ENCODE data around the gene CDC42.
"Not testable (repeated sequence)": the region's sequence is repeated elsewhere in the genome, so short reads cannot be mapped to it uniquely, and the experiment has no call there.

CDC42 gene

DNA sequence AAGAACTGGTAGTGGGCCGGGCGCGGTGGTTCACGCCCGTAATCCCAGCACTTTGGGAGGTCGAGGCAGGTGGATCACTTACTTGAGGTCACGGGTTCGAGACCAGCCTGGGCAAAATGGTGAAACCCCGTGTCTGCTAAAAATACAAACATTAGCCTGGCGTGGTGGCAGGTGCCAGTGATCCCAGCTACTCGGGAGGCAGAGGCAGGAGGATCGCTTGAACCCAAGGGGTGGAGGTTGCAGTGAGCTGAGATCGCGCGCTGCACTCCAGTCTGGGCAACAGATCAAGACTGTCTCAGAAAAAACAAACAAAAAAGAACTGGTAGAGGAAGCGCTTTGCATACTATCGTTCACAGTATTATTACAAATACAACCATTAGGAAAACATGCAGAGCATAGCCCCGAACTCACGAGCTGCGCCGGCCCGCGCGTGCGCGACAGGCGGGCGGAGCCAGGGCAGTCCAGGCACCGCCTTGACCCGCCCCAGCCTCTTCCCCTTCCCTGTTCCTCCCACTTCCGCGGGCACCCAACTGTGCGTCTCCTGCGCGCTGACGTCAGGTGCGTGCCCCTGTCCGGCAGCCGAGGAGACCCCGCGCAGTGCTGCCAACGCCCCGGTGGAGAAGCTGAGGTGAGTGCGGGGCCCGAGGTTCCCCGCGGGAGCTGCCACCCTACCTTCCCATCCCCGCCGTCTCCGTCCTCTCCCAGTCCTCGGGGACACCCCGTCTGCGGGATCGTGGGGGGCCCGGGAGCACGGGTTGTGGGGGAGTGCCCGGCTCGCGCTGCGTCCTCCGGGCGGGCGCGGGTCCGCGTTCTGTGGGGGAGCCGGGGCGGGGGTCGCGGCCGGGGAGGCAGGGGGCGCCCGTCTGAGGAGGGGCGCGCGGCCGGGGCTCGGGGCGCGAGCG, at the start of gene CDC42:
TSS of gene CDC42 (plus strand) at position 595 of the 902 bp plus-strand sequence. CDS start 25,770 bp downstream, outside the sequence.
- peak; percentile 98 for DNase-seq

DNA sequence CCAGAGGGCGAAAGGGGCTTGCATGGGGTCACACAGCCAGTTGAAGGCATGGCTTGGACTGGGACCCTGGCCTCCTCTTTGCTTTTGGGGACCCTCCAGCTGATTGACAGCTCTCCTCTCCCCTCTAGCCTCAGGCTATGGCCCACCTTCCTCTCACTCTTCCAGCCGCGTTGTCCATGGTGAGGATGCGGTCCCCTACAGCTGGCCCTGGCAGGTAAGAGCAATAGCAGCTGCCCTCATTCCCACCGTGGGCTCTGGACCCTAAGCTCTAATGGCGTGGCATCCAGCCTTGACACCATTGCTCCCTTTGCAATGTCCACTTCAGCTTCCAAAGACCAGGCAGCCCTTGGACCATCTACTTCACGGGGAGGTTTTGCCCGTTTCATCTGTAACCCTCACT, 49.6 kb upstream of the CDC42 start:
- DNase-seq, result not testable (repeated sequence)

DNA sequence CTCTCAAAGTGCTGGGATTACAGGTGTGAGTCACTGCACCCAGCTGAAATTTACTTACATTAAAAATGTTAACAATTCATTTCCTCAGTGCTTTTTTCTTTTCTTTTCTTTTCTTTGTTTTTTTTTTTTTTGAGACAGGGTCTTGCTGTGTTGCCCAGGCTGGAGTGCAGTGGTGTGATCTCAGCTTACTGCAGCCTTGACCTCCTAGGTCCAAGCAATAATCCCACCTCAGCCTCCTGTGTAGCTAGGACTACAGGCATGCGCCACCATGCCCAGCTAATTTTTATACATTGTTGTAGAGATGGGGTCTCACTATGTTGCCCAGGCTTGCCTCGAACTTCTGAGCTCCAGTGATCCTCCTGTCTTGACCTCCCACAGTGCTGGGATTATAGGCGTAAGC, 48.5 kb upstream of the CDC42 start:
- DNase-seq, result not testable (repeated sequence)

DNA sequence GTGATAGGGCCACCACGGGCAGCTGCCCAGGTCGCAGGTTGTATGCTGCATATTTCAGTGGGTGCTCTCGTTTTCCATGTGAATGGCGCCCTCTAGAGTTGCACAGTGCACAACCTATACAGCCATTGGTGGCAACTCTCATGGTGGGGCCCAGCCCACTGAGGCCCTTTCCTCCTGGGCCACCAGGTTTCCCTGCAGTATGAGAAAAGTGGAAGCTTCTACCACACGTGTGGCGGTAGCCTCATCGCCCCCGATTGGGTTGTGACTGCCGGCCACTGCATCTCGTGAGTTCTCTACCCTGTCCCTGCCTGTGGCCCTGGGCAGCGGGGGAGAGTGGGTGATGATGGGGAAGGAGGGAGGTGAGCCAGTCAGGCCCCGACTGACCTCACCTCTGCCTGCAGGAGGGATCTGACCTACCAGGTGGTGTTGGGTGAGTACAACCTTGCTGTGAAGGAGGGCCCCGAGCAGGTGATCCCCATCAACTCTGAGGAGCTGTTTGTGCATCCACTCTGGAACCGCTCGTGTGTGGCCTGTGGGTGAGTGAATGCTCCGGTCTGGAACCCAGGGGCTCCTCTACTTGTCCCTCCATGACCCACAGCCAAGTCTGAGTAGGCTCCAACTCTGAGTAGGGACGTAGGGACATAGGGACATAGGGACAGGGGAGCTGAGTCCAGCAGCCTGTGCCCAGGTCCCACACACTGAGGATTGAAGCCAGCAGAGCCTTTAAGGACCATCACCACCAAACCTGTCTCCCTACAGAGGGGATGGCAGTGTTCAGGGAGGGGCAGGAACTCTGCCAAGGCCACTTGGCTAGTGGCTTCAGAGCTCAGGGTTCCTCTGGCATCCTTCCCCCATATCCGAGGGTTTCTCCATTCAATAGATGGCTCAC, 47.0 kb upstream of the CDC42 start:
- not testable (repeated sequence) for DNase-seq

DNA sequence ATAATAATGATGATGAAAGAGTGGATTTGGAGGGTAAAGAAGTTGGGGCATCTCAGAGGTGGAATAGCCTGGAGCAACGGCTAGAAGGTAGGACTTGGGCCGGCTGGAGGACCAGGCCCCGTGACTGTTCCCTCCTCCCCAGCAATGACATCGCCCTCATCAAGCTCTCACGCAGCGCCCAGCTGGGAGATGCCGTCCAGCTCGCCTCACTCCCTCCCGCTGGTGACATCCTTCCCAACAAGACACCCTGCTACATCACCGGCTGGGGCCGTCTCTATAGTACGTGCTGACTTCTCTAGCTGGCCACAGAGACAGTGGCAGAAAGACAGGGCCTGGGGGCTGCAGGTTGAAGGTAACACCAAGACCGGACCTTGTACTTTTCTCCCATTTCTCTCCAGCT, 45.8 kb upstream of the CDC42 start:
- DNase-seq, result not testable (repeated sequence)

DNA sequence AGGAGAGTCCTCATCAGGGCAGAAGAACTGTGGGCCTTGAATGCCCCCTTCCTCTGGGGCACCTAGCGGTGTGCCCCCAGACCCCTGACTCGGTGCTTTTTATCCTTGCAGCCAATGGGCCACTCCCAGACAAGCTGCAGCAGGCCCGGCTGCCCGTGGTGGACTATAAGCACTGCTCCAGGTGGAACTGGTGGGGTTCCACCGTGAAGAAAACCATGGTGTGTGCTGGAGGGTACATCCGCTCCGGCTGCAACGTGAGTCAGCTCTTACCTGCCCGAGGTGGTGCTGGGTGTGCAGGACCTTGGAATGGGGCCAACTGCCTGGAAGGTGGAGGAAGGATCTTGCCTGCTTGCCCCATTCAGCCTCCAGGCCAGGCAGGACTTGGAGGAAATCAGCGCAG, 45.2 kb upstream of the CDC42 start:
- not testable (repeated sequence) for DNase-seq

DNA sequence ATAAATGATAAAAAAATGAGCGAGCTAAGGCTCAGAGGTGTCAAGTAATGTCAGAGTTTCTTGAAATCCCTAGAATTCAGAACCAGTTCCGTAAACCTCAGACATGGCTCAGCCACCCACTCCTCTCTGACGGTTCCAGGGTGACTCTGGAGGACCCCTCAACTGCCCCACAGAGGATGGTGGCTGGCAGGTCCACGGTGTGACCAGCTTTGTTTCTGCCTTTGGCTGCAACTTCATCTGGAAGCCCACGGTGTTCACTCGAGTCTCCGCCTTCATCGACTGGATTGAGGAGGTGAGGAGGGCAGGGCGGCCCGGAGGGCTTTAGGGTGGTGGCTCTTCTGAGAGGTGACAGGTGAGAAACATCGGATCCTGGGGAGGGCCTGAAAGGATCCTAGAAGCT, 42.9 kb upstream of the CDC42 start:
- DNase-seq, result not testable (repeated sequence)

DNA sequence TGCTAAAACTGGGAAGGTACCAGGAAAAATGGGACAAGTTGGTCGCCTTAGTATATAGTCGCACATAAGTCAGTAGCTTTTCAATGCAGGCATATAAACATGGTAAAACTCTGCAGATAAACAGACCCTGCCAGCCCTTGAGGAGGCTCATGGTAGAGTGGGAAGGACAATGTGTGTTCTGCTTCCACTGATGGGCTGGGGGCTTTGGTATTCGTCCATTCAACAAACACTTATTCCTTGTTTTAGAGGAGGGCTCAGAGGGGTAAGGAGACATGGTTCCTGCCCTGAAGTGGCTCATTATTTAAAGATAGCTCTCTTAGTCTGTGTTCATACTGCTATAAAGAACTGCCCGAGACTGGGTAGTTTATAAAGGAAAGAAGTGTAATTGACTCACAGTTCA, 39.8 kb upstream of the CDC42 start:
- not testable (repeated sequence) for DNase-seq

DNA sequence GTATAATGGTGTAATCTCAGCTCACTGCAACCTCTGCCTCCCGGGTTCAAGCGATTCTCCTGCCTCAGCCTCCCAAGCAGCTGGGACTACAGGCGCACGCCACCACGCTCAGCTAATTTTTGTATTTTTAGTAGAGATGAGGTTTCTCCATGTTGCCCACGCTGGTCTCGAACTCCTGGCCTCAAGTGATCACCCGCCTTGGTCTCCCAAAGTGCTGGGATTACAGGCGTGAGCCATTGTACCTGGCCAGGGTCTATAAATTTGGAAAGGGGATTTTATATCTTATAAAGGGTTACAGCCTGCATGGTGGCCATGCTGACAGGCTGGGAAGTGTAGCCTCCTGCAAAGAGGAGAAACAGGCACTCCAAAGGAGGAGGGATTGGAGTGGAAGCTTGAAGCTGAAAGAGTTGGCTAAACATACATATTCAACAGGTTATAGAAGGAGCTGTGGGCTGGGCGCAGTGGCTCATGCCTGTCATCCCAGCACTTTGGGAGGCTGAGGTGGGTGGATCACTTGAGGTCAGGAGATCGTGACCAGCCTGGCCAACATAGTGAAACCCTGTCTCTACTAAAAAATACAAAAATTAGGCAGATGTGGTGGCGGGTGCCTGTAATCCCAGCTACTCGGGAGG, 37.8 kb upstream of the CDC42 start:
- DNase-seq, result not testable (repeated sequence)

DNA sequence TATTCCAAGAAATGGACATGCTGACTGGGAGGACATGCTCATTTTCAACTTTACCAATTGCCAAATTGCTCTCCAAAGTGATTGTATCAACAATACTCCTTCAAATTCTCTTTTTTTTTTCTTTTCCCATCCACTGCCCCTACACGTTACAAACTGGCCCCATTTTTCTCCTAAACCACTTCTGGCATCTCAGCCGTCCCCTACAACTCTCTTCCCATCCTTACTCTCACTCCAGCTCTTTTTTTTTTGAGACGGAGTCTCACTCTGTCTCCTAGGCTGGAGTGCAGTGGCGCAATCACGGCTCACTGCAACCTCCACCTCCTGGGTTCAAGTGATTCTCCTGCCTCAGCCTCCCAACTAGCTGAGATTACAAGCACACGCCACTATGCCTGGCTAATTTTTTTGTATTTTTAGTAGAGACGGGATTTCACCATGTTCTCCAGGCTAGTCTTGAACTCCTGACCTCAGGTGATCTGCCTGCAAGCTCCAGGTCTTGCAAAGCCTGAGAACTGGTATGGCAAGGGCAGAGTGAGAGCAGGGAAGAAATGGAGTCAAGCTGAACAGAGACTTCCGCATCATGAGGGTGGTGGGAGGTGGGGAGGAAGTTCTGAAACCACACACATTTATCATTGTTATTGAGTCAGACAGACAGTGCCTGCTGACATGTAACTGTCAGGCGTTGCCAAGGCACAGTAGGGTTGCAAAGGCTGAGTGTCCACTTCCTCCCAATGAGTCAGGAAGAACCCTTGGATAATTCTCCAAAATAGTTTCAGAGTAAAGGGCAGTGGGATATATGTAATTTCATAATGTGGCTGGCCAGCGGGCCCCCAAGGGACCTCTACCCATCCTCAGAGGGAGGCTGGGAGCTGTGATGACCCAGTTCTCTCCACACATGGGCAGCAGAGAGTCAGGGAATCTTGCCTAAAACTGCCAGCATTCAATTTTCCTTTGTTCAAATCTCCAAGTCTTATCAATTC, 33.6 kb upstream of the CDC42 start:
- DNase-seq, result peak; percentile 56

DNA sequence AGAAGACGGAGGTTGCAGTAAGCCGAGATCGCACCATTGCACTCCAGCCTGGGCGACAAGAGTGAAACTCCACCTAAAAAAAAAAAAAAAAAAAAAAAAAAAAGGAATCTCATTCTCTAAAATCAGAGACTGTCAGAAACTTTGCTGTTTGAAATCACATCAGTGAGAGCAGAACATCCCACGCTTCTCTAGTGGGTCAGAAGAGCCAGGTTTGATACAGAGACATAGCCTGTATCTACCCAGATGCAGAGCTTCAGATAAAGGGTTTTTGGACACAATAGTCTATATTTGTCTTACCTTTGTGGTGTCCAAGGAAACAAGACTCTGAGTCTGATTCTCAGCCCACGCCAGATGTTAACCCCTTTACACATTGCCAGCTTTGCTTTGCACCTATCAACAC, 31.4 kb upstream of the CDC42 start:
- DNase-seq, result no peak

DNA sequence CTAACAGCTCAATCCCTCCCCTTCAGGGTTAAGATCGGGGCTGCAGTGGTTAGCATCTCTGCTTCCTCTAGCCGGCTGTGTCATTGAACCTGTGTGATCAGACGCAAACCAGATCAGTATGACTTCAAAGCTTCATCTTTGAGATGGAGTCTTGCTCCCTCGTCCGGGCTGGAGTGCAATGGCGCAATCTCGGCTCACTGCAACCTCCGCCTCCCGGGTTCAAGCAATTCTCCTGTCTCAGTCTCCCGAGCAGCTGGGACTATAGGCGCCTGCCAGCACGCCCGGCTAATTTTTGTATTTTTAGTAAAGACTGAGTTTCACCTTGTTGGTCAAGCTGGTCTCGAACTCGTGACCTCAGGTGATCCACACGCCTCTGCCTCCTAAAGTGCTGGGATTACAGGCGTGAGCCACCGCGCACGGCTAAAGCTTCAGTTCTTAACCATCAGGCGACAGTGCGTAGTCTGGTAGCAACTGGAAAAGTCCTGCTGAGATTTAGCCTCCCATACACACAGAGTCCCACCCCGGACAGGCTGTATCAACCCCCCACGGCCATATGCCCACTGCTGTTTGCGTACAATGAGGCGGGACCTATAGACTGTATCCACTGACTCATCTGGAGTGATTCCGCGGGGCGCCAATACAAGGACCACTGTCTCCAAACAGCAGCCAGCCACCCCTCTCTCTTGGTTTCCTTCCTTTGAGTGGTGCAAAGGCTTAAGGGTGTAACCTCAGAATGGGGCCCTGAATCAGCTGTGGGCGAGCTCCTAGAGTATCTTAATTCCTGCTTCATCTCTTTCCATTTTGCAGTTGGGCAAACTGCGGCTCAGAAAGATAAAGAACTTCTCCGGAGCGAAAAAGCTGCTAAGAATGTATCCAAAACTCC, 27.8 kb upstream of the CDC42 start:
- DNase-seq, result peak; percentile 69

DNA sequence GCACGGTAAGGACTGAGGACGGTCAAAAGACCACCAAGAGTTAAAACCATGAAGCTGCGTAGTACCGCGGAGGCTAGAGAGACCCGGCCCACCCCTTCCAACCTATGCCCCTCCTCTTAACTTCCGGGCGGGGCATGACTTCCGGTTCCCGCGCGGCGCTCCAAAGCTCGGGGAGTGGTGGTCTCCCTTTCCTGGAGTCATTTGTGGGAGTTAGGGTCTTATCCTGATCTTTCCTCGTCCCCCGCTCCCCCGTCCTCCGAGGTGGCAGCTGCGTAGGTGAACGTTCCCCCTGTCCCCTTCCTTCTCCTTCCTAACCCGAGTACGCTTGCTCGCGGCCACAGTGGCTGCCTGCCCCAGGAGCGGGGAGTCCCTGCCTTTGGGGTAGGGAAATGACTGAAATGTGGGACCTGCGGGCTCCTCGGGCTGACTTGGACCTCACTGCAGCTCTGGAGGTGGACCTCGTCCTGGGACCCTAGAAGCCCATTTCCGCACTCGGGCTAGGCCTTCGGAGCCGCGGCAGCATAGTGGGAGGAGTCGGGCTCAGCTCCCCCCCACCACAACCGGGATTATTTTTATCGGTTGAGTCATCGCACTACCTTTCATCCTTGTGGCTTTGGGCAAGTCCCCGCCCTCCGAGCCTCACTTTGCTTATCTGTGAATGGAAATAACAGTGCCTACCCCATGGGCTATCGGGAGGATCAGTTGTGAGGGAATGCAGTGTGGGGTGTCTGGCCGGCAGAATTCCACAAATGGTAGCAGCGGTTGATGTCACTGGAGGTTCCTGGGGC, 26.9 kb upstream of the CDC42 start:
- peak; percentile 88 for DNase-seq

DNA sequence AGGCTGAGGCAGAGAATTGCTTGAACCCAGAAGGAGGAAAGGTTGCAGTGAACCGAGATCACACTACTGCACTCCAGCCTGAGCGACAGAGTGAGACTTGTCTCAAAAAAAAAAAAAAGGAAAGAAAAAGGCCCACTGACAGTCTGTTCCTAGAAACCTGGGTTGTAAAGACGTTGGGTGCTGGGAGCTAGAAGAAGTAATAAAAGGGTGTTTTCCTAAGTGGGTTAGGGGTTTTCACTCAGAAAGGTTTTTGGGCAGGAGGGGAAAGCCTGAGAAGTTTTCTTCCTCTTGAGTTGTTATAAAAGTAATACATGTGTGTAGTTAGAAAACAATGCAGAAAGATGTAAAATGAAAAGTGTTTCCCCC, 25.6 kb upstream of the CDC42 start:
- no peak for DNase-seq

DNA sequence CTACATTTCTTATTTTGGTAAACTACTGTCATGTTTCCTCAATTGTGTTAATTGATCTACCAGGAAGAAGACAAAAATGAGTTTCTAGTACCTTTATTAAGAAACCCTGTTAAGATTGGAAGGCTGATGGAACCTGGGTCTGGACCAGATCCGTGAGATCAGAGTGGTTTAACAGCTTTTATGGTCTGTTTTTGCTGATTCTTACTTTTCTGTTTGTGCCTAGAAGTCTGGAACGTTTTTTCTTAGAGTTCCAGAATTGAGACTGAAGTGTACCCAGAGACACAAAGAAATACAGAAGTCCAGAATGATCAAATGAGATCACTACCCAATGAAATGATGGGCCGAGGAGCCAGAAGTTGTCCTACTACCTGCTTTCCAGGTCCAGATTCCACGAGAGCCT, 22.5 kb upstream of the CDC42 start:
- no peak for DNase-seq

DNA sequence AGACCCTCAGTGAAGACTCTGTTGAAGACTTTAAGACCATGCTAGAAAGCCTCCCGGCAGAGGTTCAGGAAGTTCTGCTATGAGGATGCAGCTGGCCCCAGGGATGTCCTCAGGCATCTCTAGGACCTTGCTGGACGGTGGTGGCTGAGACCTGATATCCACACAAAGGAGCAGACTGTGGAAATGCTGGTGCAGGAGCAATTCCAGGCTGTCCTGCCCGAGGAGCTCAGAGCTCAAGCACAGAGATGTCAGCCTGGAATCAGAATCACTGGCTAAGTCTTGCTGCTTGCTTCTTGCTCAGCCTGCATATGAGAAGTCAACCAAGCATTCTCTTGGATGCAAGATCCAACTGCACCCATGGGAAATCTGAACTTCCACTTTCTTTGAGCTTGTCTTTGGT, 22.0 kb upstream of the CDC42 start:
- DNase-seq, result no peak

DNA sequence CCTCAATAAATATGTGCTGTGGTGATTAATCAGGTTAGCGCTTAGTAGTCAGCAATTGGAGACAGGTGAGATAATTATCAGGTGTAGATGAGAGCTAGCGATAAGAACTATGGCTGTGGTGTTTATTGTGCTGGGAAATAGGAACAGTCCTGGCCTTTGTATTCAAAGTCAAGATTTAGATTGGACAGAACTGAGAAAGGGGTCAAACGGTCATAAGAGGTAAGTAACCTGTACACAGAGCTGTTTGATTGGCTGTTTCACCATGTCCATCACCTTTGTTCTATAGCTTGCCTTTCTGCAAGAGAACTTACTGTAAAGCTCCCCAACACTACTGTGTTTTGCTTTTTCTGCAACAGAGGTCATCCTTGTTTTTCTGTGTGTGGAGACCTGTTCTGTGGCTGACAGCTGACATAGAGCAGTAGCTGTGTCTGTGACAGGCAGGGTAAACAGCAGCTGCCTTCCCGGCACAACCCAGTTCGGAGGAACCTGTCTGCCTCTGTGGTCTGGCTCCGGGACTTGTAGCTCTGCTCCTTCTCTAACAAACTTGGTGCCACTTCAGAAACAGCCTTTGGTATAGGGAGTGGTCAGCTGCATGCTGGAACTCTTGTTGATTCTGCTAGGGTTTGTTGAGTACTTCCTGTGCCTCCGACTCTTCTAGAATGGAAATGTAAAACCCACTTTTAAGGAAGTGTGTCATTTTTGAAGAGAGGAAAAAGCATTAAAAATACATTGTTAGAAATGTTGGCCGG, 21.1 kb upstream of the CDC42 start:
- no peak for DNase-seq

DNA sequence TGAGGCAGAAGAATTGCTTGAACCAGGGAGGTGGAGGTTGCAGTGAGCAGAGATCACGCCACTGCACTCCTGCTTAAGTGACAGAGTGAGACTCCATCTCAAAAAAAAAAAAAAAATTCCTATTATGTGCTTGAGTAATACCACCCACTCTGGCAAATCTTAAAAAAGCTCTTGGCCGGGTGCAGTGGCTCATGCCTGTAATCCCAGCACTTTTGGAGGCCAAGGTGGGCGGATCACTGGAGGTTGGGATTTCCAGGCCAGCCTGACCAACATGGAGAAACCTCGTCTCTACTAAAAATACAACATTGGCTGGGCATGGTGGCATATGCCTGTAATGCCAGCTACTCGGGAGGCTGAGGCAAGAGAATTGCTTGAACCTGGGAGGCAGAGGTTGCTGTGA, 17.7 kb upstream of the CDC42 start:
- DNase-seq, result not testable (repeated sequence)

DNA sequence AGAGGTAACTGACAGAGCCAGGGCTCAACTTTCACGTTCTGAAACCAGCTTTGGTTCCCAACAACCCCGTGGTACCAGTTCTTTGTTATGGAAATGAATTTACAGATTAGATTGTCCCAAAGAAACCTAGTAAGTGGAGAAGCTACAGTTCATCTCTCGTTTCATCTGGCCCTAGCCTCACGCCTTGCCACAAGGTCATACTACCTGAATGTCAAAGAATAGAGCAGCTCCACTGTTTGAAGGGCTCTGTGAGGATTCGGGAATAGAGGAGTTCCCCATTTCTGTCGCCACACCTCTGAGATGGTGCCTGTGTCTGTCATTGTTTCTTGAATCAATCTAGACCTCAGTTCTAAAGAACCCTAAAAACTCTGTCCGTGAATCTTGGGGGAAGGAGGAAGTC, 15.0 kb upstream of the CDC42 start:
- no peak for DNase-seq
